Stomach (tissue), 9 donors: ENCODE measurements around the gene CHN2. TPM values are rescaled to one million over a fixed set of nuclear protein-coding genes. Genes with fewer than 3 reads are reported as not detected.
A peak's percentile ranks its signal among the peaks of the same experiment; 100 is the strongest.

Experiments
- DNase-seq, 2 donors: peaks; one replicate each; pipeline versions ENCODE4 v3.0.0 to v3.0.0-alpha.2; 2013 to 2019
- H3K27ac ChIP-seq, 5 donors: fragments of 200-600 bp in 4 of 5; sonication (generic) in 4 of 5; one replicate each; pipeline ENCODE4 v1.5.1; 2013 to 2019; ENCODE audit warnings: mild to moderate bottlenecking in 1 of 5, moderate library complexity in 1 of 5
- H3K27me3 ChIP-seq, 3 donors: fragments of 200-600 bp; sonication (generic); one replicate each; pipeline ENCODE4 v1.5.1; 2017 to 2019; ENCODE audit warnings: mixed run types in 1 of 3
- H3K36me3 ChIP-seq, 4 donors: fragments of 200-600 bp; sonication (generic); 1 replicate in 3 of 4; 2 replicates in 1 of 4; pipeline ENCODE4 v1.5.1; 2016 to 2019
- H3K4me1 ChIP-seq, 4 donors: fragments of 200-600 bp; sonication (generic); one replicate each; pipeline ENCODE4 v1.5.1; 2016 to 2019
- H3K4me3 ChIP-seq, 4 donors: fragments of 200-600 bp; sonication (generic) in 3 of 4; one replicate each; pipeline ENCODE4 v1.5.1; 2016 to 2019; ENCODE audit warnings: mild to moderate bottlenecking in 1 of 4
- H3K9me3 ChIP-seq, 4 donors: fragments of 200-600 bp; sonication (generic); one replicate each; pipeline ENCODE4 v1.5.1; 2016 to 2019
- EP300 ChIP-seq: sonication (generic); formaldehyde crosslinking; IDR thresholded peaks from one replicate; pipeline ENCODE4 v1.6.1; 2017; ENCODE audit warnings: antibody characterized with exemption
- POLR2A ChIP-seq, 4 donors: fragments of 450-650 bp; IDR thresholded peaks; one replicate each; pipeline ENCODE4 v1.6.1; 2016; ENCODE audit warnings: antibody characterized with exemption in 4 of 4, control low read depth in 2 of 4, mild to moderate bottlenecking in 1 of 4, moderate library complexity in 1 of 4
- POLR2AphosphoS5 ChIP-seq, 3 donors: sonication (generic); formaldehyde crosslinking; IDR thresholded peaks; one replicate each; pipeline ENCODE4 v1.6.1; 2016; ENCODE audit warnings: antibody characterized with exemption in 3 of 3
- WGBS, 5 donors: extraction: QIAGEN DNeasy Blood & Tissue Kit in 3 of 5; methylation state at CpG; one replicate each; pipeline versions ENCODE4 v1.1.5 to v1.1.7; 2013 to 2018; 5-methylcytosine and 5-hydroxymethylcytosine counted together
- intact Hi-C: fragments of 100-400 bp; cut with DNase I; formaldehyde crosslinking; loops from one replicate; pipeline ENCODE4 v1.15.1; 2023; ENCODE audit warnings: low total_unique reads
- polyA plus RNA-seq, 3 donors: library from polyadenylated mRNA; stranded (reverse); fragments of 200-250 nt; gene quantifications; one replicate each; pipeline ENCODE4 v1.2.3, GENCODE V29; 2013
- total RNA-seq, 5 donors: library from RNA; depleted of rRNA; stranded (reverse); fragments of >200 nt; gene quantifications; one replicate each; pipeline versions ENCODE4 v1.1.0 to v1.2.3, GENCODE V29; 2014 to 2016
- TF ChIP-seq, protein P1 (sequence below), 7 experiments: fragments of 450-650 bp in 4 of 7; fragments of 200-600 bp in 3 of 7; sonication (generic) in 3 of 7; IDR thresholded peaks; one replicate each; pipeline ENCODE4 v1.5.1; 2016 to 2019; ENCODE audit warnings: antibody characterized with exemption in 7 of 7, control low read depth in 2 of 7, mild to moderate bottlenecking in 1 of 7
- donor health status: healthy with polysubstance abuse.
- donor health status: Bipolar disorder and iron deficiency.
- donor health status: healthy.

Gene CHN2
- total and polyA plus RNA-seq, 8 donors = 2.4 to 47.8 (median 13.8) TPM

DNA sequence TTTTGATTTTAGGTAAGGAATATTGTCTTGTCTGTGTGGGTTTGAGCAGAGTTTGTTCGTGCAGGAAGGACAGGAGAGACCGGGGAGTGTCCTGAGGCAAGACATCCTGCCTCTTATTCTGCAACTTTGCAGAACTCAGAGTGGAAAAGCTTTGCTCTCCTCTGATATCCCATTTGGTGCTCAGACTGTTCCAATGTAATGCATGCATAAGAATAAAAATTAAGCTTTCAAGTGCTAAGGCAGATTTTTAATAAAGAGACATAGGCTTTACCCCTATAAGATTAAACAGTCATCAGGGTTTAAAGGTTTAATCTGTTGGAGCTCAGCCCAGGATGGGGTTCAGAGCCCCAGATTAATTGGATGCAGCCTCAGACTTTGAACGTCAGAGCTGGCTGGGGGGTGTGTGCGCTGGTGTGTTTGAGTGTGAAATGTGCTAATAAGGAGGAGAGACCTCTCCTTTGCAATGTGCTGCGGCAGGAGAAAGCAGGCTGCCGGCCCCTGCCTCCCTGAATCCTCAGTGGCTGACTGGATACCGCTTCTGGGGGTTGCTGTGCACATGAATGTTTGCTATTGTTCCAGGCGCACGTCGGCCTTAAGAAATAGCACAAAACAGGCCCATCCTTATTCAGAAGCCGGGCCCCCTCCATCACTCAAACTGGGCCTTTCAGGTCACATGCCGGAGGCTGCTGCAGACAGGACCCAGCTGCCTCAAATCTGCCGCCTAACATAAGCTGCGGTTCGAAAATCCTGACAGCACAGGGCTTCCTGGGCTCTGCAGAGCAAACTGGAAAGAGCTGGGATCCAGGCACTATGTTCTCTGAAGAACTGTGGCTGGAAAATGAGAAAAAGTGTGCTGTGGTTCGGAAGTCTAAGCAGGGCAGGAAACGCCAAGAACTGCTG lies 285.0 kb downstream of the CHN2 start:
- TF ChIP-seq, protein P1, sequence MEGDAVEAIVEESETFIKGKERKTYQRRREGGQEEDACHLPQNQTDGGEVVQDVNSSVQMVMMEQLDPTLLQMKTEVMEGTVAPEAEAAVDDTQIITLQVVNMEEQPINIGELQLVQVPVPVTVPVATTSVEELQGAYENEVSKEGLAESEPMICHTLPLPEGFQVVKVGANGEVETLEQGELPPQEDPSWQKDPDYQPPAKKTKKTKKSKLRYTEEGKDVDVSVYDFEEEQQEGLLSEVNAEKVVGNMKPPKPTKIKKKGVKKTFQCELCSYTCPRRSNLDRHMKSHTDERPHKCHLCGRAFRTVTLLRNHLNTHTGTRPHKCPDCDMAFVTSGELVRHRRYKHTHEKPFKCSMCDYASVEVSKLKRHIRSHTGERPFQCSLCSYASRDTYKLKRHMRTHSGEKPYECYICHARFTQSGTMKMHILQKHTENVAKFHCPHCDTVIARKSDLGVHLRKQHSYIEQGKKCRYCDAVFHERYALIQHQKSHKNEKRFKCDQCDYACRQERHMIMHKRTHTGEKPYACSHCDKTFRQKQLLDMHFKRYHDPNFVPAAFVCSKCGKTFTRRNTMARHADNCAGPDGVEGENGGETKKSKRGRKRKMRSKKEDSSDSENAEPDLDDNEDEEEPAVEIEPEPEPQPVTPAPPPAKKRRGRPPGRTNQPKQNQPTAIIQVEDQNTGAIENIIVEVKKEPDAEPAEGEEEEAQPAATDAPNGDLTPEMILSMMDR (IDR thresholded peaks at IDR 0.05) = no peak
- no peak for TF ChIP-seq EP300
- no peak for TF ChIP-seq POLR2A (IDR thresholded peaks at IDR 0.05)
- no peak for TF ChIP-seq POLR2AphosphoS5 (IDR thresholded peaks at IDR 0.05)
- Histone ChIP-seq H3K4me3 (peak overlapping the region in 2 of 4 donors; percentile 9 to 28), H3K27ac (peak overlapping the region; percentile 11 to 82 (median 61)), H3K27me3 (no peaks in the 10 kb centered on the region), H3K4me1 (peaks cover 15 to 40% (median 27%) of the 10 kb centered on the region in 4 donors), H3K9me3 (no peaks in the 10 kb centered on the region), H3K36me3 (no peaks in the 10 kb centered on the region)
- WGBS, 5 donors = 46 to 61% (median 52%) methylated on average over 17 of the region's 17 CpGs
- intact Hi-C loops = no loop called here
- DNase-seq = peak in 1 of 2 donors; percentile 76

DNA sequence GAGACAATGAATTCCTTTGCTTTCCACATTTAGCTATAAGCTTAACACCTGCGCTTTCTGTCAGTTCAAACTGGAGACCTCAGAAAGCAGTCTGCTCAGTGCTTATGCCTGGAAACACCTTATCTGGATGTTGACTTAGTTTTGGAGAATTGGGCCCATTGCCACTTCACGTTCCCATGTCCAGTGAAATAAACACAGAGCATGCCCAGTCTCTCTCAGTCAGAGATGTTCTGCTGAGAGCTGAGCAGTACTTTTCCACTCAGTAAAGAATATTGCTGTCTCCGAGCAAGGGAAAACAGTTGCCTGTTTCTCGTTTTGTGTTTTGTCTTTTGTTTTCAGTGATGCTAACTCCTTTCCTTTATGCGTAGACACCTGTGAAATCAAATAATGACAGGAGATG lies 285.9 kb downstream of the CHN2 start:
- TF ChIP-seq POLR2AphosphoS5 (IDR thresholded peaks at IDR 0.05) = peak in 2 of 3 donors; percentile 55 to 62
- no peak for TF ChIP-seq EP300
- H3K27me3 ChIP-seq = no peaks in the 10 kb centered on the region
- intact Hi-C loops = no loop called here
- peaks cover 15 to 47% (median 28%) of the 10 kb centered on the region in 4 donors for H3K4me1 ChIP-seq
- no peaks in the 10 kb centered on the region for H3K36me3 ChIP-seq
- no peaks in the 10 kb centered on the region for H3K9me3 ChIP-seq
- peak overlapping the region in 4 of 5 donors; percentile 50 to 82 (median 67) for H3K27ac ChIP-seq
- peak overlapping the region in 2 of 4 donors; percentile 9 to 28 for H3K4me3 ChIP-seq
- 27 to 52% (median 34%) methylated on average over 5 of the region's 5 CpGs for WGBS, 5 donors
- peak; percentile 52 to 72 for DNase-seq

DNA sequence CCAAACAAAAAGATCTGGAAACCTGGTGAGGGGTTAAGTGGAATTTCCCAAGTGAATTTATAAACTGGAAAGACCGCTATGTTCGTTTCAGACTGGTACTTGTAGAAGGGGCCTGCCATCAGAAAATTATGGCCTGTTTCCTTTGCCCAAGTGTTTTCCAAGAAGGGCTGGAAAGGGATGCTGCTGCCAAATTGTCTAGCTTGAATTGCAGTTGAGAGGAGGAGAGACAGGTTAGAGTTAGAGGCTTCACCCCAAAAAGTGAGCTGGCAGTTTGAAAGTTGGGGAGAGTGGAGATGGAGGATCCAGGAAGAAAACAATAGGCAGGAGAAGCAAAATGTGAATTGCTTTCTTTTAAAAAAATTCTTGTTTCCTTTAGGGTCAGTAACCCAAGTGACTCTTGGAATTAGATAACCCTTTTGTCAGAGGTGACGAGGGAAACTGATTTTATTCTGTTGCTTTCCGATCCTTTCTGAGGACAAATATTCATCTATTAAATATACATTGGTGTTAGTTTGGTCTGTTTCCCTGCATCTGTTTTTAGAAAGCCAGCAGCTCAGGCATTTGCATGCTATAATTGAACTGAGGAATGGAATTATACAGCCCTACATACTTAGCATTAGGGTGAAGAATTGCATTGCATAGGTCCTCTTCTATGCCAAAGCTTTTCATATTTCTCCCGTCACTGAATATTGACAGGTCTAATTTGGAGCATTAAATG lies 286.5 kb downstream of the CHN2 start:
- 46 to 74% (median 57%) methylated on average over 5 of the region's 5 CpGs for WGBS, 5 donors
- Histone ChIP-seq H3K4me3 (peak overlapping the region in 2 of 4 donors; percentile 9 to 28), H3K27me3 (no peaks in the 10 kb centered on the region), H3K36me3 (no peaks in the 10 kb centered on the region), H3K9me3 (no peaks in the 10 kb centered on the region), H3K4me1 (peaks cover 15 to 53% (median 32%) of the 10 kb centered on the region in 4 donors), H3K27ac (peak overlapping the region in 4 of 5 donors; percentile 50 to 82 (median 67))
- intact Hi-C loops = no loop called here
- DNase-seq = no peak
- no peak for TF ChIP-seq POLR2A (IDR thresholded peaks at IDR 0.05)
- TF ChIP-seq EP300 = no peak
- TF ChIP-seq, protein P1 (IDR thresholded peaks at IDR 0.05) = no peak
- no peak for TF ChIP-seq POLR2AphosphoS5 (IDR thresholded peaks at IDR 0.05)

DNA sequence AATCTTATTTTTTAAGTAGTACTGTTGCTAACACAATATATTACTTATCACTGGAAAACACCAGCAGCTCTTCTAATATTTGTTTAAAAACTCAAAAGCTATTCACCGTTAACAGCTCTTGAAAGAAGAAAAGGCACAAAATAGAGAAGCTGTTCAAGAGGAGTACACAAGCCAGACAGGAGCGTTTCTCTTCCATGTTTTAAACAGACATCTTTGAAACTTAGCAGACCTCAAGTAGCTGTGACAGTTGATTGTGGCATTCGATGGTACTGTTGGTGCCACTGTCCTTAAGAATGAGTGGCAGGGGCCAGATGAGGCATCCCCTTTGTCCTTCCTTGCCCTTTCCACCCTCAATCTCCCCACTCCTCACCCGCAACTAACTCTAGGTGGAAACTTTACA lies 287.5 kb downstream of the CHN2 start:
- Histone ChIP-seq H3K36me3 (no peaks in the 10 kb centered on the region), H3K27ac (peak overlapping the region in 3 of 5 donors; percentile 20 to 62 (median 43)), H3K4me3 (no peak overlapping the region), H3K4me1 (peaks cover 15 to 54% (median 32%) of the 10 kb centered on the region in 4 donors), H3K9me3 (no peaks in the 10 kb centered on the region), H3K27me3 (no peaks in the 10 kb centered on the region)
- DNase-seq = no peak
- TF ChIP-seq, protein P1 (IDR thresholded peaks at IDR 0.05) = no peak
- TF ChIP-seq POLR2A (IDR thresholded peaks at IDR 0.05) = no peak
- TF ChIP-seq POLR2AphosphoS5 (IDR thresholded peaks at IDR 0.05) = no peak
- TF ChIP-seq EP300 = no peak
- intact Hi-C loops = no loop called here
- WGBS, 5 donors = 66 to 76% (median 72%) methylated on average over 4 of the region's 4 CpGs
